C4-2B (cell line): ENCODE data around the gene RAI2.

Experiments
- ZFX ChIP-seq: fragments of 450-650 bp; IDR thresholded peaks from 2 replicates; pipeline ENCODE4 v1.6.1; 2017
- TF ChIP-seq, protein P1 (sequence below): fragments of 450-650 bp; conservative IDR thresholded peaks from 2 replicates; pipeline ENCODE4 v1.5.1; 2017; ENCODE audit warnings: mild to moderate bottlenecking

GRCh38 chrX:17826609-17827496 is 34.2 kb downstream of the RAI2 start:
- TF ChIP-seq, protein P1, sequence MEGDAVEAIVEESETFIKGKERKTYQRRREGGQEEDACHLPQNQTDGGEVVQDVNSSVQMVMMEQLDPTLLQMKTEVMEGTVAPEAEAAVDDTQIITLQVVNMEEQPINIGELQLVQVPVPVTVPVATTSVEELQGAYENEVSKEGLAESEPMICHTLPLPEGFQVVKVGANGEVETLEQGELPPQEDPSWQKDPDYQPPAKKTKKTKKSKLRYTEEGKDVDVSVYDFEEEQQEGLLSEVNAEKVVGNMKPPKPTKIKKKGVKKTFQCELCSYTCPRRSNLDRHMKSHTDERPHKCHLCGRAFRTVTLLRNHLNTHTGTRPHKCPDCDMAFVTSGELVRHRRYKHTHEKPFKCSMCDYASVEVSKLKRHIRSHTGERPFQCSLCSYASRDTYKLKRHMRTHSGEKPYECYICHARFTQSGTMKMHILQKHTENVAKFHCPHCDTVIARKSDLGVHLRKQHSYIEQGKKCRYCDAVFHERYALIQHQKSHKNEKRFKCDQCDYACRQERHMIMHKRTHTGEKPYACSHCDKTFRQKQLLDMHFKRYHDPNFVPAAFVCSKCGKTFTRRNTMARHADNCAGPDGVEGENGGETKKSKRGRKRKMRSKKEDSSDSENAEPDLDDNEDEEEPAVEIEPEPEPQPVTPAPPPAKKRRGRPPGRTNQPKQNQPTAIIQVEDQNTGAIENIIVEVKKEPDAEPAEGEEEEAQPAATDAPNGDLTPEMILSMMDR: no peak
- TF ChIP-seq ZFX: no peak
